T-helper 2 cell treated with Interferon-gamma antibody and Interleukin-4, amounts not matched to agents 5 μg/mL and 100 μg/mL, for 36 hours (primary cell): ENCODE results near the gene OR51I2.
A peak's percentile ranks its signal among the peaks of the same experiment; 100 is the strongest.

Experiments used
- DNase-seq: peaks from one replicate; pipeline ENCODE4 v3.0.0; 2021; ENCODE audit warnings: low spot score
- H3K27ac Mint-ChIP-seq: one replicate; pipeline ENCODE4 v1.8.0; 2021; ENCODE audit warnings: mild to moderate bottlenecking, mixed read lengths
- H3K27me3 Mint-ChIP-seq: one replicate; pipeline ENCODE4 v1.8.0; 2021; ENCODE audit warnings: low read depth, mixed read lengths
- H3K36me3 Mint-ChIP-seq: one replicate; pipeline ENCODE4 v1.8.0; 2021; ENCODE audit warnings: low read depth, mixed read lengths
- H3K4me1 Mint-ChIP-seq: one replicate; pipeline ENCODE4 v1.8.0; 2021; ENCODE audit warnings: low read depth, mixed read lengths
- H3K4me3 Mint-ChIP-seq: one replicate; pipeline ENCODE4 v1.8.0; 2022; ENCODE audit warnings: mild to moderate bottlenecking, moderate library complexity, mixed read lengths
- H3K9me3 Mint-ChIP-seq: one replicate; pipeline ENCODE4 v1.8.0; 2021; ENCODE audit warnings: mixed read lengths

The OR51I2 gene

GRCh38 chr11:5449023-5449422, at the start of gene OR51I2:
OR51I2 (plus strand) TSS chr11:5449323; CDS start chr11:5453489, 4,166 bp downstream.
- Mint-ChIP-seq H3K9me3 (no peaks in the 10 kb centered on the region), H3K27ac (no peak within 1 kb of the TSS), H3K36me3 (no peaks in the 10 kb centered on the region), H3K4me3 (no peak within 1 kb of the TSS), H3K4me1 (no peaks in the 10 kb centered on the region), H3K27me3 (no peaks in the 10 kb centered on the region)
- no peak for DNase-seq

GRCh38 chr11:5405173-5405572, 44.0 kb upstream of the OR51I2 start:
- DNase-seq: no peak
- no peaks in the 10 kb centered on the region for H3K36me3 Mint-ChIP-seq
- H3K9me3 Mint-ChIP-seq: no peaks in the 10 kb centered on the region

GRCh38 chr11:5420993-5421392, 28.1 kb upstream of the OR51I2 start:
- no peaks in the 10 kb centered on the region for H3K9me3 Mint-ChIP-seq
- no peaks in the 10 kb centered on the region for H3K4me1 Mint-ChIP-seq
- no peak for DNase-seq
- H3K27me3 Mint-ChIP-seq: no peaks in the 10 kb centered on the region
- no peak overlapping the region for H3K4me3 Mint-ChIP-seq
- H3K27ac Mint-ChIP-seq: no peak overlapping the region
- no peaks in the 10 kb centered on the region for H3K36me3 Mint-ChIP-seq

More at GRCh38 chr11:5405173-5405572, 44.0 kb upstream of the OR51I2 start:
- no peak overlapping the region for H3K27ac Mint-ChIP-seq
- no peaks in the 10 kb centered on the region for H3K27me3 Mint-ChIP-seq
- no peaks in the 10 kb centered on the region for H3K4me1 Mint-ChIP-seq
- no peak overlapping the region for H3K4me3 Mint-ChIP-seq

- no peak for DNase-seq
- Mint-ChIP-seq H3K36me3 (no peaks in the 10 kb centered on the region), H3K4me1 (no peaks in the 10 kb centered on the region), H3K9me3 (no peaks in the 10 kb centered on the region), H3K27me3 (no peaks in the 10 kb centered on the region), H3K27ac (no peak within 1 kb of the TSS), H3K4me3 (no peak within 1 kb of the TSS)
Observed at GRCh38 chr11:5421811-5422210, 27.3 kb upstream of the OR51I2 start, which contains the start of gene OR51Q1. OR51Q1 (plus strand) TSS chr11:5422111; CDS start chr11:5422201, 90 bp downstream.

- Mint-ChIP-seq H3K4me1 (no peaks in the 10 kb centered on the region), H3K9me3 (no peaks in the 10 kb centered on the region), H3K4me3 (no peak overlapping the region), H3K36me3 (no peaks in the 10 kb centered on the region), H3K27me3 (peaks cover 6% of the 10 kb centered on the region), H3K27ac (no peak overlapping the region)
- DNase-seq: no peak
Observed at GRCh38 chr11:5423131-5423530, 26.0 kb upstream of the OR51I2 start.

GRCh38 chr11:5441414-5441813, 7.7 kb upstream of the OR51I2 start, which contains the start of gene OR51I1:
OR51I1 (minus strand) TSS chr11:5441514; CDS start chr11:5441514, 0 bp downstream.
- Mint-ChIP-seq H3K9me3 (no peaks in the 10 kb centered on the region), H3K4me1 (no peaks in the 10 kb centered on the region), H3K4me3 (no peak within 1 kb of the TSS), H3K36me3 (no peaks in the 10 kb centered on the region), H3K27ac (no peak within 1 kb of the TSS), H3K27me3 (no peaks in the 10 kb centered on the region)
- no peak for DNase-seq

- no peaks in the 10 kb centered on the region for H3K4me1 Mint-ChIP-seq
- no peak overlapping the region for H3K4me3 Mint-ChIP-seq
- no peak for DNase-seq
- no peaks in the 10 kb centered on the region for H3K36me3 Mint-ChIP-seq
- H3K27me3 Mint-ChIP-seq: no peaks in the 10 kb centered on the region
- no peaks in the 10 kb centered on the region for H3K9me3 Mint-ChIP-seq
- no peak overlapping the region for H3K27ac Mint-ChIP-seq
Observed at GRCh38 chr11:5443835-5444393, 5.2 kb upstream of the OR51I2 start.

- H3K27ac Mint-ChIP-seq: no peak overlapping the region
Observed at GRCh38 chr11:5449432-5449831, 309 bp downstream of the OR51I2 start.

GRCh38 chr11:5460983-5461621, 12.0 kb downstream of the OR51I2 start:
- Mint-ChIP-seq H3K9me3 (no peaks in the 10 kb centered on the region), H3K27me3 (no peaks in the 10 kb centered on the region), H3K4me3 (no peak overlapping the region), H3K36me3 (no peaks in the 10 kb centered on the region), H3K4me1 (no peaks in the 10 kb centered on the region), H3K27ac (no peak overlapping the region)
- no peak for DNase-seq

More at GRCh38 chr11:5449432-5449831, 309 bp downstream of the OR51I2 start:
- Mint-ChIP-seq H3K4me3 (no peak overlapping the region), H3K36me3 (no peaks in the 10 kb centered on the region), H3K4me1 (no peaks in the 10 kb centered on the region), H3K27me3 (no peaks in the 10 kb centered on the region), H3K9me3 (no peaks in the 10 kb centered on the region)
- no peak for DNase-seq

GRCh38 chr11:5467527-5467926, 18.4 kb downstream of the OR51I2 start:
- H3K4me3 Mint-ChIP-seq: no peak overlapping the region
- no peak overlapping the region for H3K27ac Mint-ChIP-seq
- no peaks in the 10 kb centered on the region for H3K36me3 Mint-ChIP-seq
- no peaks in the 10 kb centered on the region for H3K4me1 Mint-ChIP-seq
- no peak for DNase-seq
- peaks cover 2% of the 10 kb centered on the region for H3K27me3 Mint-ChIP-seq
- no peaks in the 10 kb centered on the region for H3K9me3 Mint-ChIP-seq

GRCh38 chr11:5473921-5474320, 24.8 kb downstream of the OR51I2 start:
- H3K27me3 Mint-ChIP-seq: no peaks in the 10 kb centered on the region
- H3K36me3 Mint-ChIP-seq: no peaks in the 10 kb centered on the region
- DNase-seq: no peak
- no peaks in the 10 kb centered on the region for H3K9me3 Mint-ChIP-seq
- no peaks in the 10 kb centered on the region for H3K4me1 Mint-ChIP-seq
- no peak overlapping the region for H3K4me3 Mint-ChIP-seq
- no peak overlapping the region for H3K27ac Mint-ChIP-seq

- Mint-ChIP-seq H3K36me3 (no peaks in the 10 kb centered on the region), H3K27ac (no peak overlapping the region)
- DNase-seq: peak; percentile 16
Observed at GRCh38 chr11:5476186-5476819, 27.2 kb downstream of the OR51I2 start.

GRCh38 chr11:5486003-5486402, 36.9 kb downstream of the OR51I2 start:
- Mint-ChIP-seq H3K4me3 (no peak overlapping the region), H3K27ac (no peak overlapping the region), H3K36me3 (no peaks in the 10 kb centered on the region), H3K27me3 (no peaks in the 10 kb centered on the region), H3K9me3 (no peaks in the 10 kb centered on the region), H3K4me1 (no peaks in the 10 kb centered on the region)
- DNase-seq: no peak

More at GRCh38 chr11:5476186-5476819, 27.2 kb downstream of the OR51I2 start:
- H3K9me3 Mint-ChIP-seq: no peaks in the 10 kb centered on the region
- H3K4me1 Mint-ChIP-seq: no peaks in the 10 kb centered on the region
- H3K4me3 Mint-ChIP-seq: no peak overlapping the region
- no peaks in the 10 kb centered on the region for H3K27me3 Mint-ChIP-seq

- peak; percentile 34 for DNase-seq
- Mint-ChIP-seq H3K27ac (no peak overlapping the region), H3K4me3 (no peak overlapping the region), H3K27me3 (no peaks in the 10 kb centered on the region), H3K36me3 (no peaks in the 10 kb centered on the region), H3K4me1 (no peaks in the 10 kb centered on the region), H3K9me3 (no peaks in the 10 kb centered on the region)
Observed at GRCh38 chr11:5486421-5486820, 37.3 kb downstream of the OR51I2 start.
